Stimulated activated CD8-positive, alpha-beta memory T cell treated with anti-CD3 and anti-CD28 coated beads, Interleukin-4, amount 100 ng/mL, for 4 hours (primary cell): ENCODE results near the gene ASB9.
"Not testable (repeated sequence)": the region's sequence is repeated elsewhere in the genome, so short reads cannot be mapped to it uniquely, and the experiment has no call there.

ENCODE experiments used
- DNase-seq, 2 donors: peaks; one replicate each; pipeline ENCODE4 v3.0.0-alpha.2; 2020; ENCODE audit warnings: low read depth in 2 of 2, low spot score in 1 of 2

The ASB9 gene

GRCh38 chrX:15242899-15243555 is 26.9 kb downstream of the ASB9 start:
- peak in 1 of 2 donors; percentile 1 for DNase-seq

DNA sequence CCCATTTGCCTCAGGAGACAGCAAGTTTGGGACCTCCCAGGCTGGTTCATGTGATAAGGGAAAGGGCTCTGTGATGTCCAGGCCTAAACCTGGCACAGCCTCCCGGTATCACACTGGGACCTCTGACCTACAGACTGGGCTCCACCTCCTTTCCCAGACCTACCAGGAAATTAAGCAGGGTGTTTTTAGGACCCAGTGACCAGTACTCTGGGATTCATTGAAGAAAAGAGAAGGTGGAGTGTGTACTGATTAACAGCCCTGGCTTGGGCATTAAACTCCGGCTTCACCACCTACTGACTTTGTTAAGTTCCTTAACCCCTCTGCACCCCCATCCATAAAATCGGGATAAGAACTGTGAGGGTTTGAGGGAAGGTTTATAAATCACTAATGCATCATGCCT is 28.6 kb downstream of the ASB9 start:
- DNase-seq, result no peak

GRCh38 chrX:15240414-15240813 is 29.5 kb downstream of the ASB9 start:
- no peak for DNase-seq

GRCh38 chrX:15236146-15236545 is 33.7 kb downstream of the ASB9 start:
- DNase-seq, result no peak

DNA sequence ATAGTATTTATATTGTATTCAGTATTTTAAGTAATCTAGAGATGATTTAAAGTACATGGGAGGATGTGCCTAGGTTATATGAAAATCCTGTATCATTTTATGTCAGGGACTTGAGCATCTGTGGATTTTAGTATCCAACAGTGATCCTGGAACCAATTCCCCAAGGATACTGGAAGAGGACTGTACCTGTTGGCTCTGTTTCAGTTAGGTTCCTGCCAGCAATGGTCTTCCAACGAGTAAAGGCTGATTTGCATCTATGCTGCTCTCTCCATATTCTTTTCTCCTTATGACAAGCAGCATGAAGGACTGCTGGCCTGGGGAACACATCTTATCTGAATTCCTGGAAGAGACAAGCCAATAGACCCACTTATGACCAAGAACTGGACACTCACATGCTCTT is 34.9 kb downstream of the ASB9 start:
- no peak for DNase-seq

DNA sequence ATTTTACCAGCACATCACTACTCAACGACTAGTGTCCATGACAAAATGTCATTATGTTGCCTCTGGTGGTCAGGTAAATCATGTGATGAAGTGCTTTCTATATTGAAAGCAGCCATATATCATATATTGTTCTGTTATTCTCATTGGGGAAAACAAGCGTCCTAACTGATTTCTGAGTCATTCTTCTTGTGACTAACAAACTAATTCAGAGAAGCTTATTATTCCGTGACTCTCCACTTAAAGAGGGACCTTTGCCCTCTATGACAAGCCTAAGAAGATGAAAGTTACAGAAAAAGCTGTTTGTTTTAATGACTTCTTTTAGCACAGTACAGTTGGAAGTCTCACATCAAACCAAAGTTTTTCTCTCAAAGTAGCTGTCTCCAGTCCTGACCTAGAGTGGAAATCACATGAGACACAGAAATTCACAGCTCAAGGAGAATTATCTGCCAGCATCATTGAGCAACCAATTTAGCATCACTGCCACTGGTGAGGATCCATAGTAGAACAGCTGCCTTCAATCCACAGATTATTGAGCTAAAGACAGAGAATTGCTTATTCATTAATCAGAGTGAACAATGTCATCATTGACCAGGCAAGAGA is 36.4 kb downstream of the ASB9 start:
- DNase-seq, result no peak

DNA sequence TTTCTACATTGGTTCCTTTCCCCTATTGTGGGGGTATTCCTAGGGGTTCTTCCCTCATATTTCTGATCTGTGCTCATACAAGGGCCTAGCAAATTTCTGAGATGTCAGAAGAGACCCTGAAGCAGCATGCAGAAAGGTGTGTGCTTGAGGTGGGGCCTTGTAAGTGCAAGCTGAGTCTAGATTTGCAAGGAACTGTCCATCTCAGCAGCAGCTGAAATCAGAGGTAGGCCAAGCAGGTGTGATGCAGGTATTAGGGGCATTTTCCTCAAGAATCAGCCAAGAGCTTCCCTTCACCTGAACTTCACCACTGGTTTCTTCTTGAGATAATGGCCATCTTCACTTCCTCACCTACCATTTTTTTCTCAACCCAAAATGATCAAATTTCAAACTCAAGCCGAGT is 45.1 kb downstream of the ASB9 start:
- DNase-seq, result no peak

GRCh38 chrX:15221321-15221720 is 48.6 kb downstream of the ASB9 start:
- no peak for DNase-seq

DNA sequence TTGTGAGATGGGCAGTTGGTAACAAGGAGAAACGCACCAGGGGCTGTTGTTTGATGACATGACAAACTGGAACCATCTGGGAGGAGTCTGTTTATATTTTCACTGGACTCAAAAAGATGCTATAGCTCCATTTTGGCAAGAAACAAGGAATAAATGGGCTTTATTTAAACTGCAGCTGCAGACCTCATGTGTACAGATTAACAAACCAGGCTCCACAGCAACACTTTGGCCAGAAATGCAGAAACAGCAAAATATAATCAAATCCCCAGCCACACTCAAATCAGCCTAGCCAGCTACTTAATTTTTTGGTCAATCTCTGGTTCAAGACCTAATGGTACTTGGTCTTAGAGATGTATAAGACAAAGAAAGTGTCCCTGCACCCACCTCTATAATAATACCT is 52.7 kb downstream of the ASB9 start:
- DNase-seq, result no peak

DNA sequence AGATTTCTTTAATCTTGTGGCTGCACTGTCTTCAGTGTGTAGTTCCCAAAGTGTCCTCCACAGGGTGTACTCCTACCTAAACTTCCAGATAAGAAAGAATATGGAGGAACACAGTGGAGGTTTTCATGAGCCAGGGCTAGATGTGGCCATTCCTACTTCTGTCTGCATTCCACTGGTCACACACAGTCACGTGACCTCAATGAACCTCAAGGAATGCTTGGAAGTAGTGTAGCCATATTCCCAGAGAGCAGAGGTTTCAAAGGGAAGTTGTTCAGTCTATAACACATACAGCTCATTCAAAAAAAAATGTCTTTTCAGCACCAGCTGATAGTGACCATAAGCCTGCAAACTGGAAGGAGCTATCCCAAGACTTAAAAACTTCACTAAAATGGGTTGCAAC is 53.6 kb downstream of the ASB9 start:
- no peak for DNase-seq

GRCh38 chrX:15215366-15215765 is 54.5 kb downstream of the ASB9 start:
- DNase-seq, result no peak

DNA sequence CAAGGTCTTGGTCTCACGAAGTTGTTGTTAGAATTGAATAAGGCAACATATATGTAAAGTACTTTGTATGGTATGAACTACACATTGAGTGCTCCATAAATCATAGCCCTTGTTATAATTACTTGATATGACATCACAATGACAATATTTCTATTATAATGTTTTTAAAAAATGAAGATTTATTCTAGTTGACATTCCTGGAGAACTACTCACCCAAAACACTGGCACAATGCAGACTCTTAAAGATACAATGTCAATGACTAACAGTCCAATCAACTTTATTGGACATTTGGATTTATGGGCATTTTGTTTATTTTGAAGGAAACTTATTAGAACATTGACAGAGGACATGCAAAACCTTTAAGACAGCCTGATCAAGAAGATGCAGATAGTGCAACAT is 55.3 kb downstream of the ASB9 start:
- DNase-seq, result no peak

DNA sequence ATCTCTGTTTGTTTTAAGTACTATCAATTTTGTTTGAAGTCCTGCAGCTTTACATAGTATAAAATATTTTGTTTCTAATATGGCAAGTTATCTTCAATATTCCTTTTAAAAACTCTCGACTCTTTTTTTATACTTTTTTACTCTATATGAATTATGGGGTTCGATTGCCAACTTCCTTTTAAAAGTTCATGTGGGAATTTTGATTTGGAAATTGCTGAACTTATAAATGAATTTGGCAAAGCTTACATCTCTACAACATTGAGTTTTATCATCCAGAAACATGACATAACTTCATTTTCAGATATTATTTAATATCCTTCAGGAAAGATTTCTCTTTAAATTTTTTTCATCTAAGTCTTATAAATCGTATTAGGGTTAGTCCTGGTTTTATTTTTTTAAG is 60.8 kb downstream of the ASB9 start:
- no peak for DNase-seq

- DNase-seq, result no peak
These were observed 61.9 kb downstream of the ASB9 start for GRCh38 chrX:15207994-15208393.

- no peak for DNase-seq
These were observed 62.5 kb downstream of the ASB9 start for GRCh38 chrX:15207384-15207783.

DNA sequence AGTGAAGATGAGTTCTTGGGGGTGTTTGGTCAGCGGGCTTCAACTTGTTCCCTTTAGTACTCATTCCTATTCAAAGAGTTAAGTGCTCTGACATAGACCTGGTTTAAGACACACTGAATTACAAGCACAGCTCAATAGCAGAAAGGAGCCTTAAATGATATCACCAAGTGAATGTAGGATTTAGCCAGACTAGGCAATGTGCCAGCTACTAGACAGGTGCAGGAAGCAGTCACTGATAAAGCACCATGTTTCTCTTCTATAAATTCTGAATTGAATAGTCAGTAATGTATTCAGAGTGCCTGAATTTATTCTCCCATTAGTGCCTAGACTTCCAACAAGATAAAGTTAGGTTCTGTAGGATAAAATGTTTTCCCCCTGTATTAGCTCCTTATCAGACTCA is 63.6 kb downstream of the ASB9 start:
- no peak for DNase-seq

DNA sequence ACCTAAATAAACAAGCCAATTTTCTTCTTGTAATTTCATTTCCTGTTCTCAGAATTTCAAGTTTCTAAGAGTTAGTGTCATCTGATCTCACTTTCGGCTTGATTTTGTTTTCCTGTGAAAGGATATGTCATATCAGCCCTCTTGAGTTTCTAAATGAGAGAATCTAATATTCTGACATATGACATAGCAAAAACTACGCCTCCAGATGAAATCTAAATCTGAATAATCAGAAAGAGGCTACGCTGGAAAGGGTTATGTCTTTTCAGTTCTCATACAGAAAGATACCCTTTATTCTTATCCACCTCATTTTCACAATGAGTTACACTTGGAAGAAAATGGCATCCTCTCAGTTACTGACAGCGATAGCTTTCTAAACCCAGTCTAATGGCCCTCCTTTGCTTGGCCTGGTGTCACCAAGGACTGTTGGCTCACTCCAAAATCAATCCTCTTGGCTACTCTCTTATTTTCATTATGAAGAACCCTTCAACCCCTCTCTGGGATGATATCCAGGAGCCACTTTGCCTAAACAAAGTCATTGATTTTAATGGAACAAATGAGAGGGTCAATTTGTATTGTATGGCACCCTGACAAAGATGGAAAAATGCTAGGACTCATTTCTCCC is 65.6 kb downstream of the ASB9 start:
- no peak for DNase-seq

- DNase-seq, result no peak
These were observed 66.2 kb downstream of the ASB9 start for GRCh38 chrX:15203694-15204093.

GRCh38 chrX:15202454-15203177 is 67.3 kb downstream of the ASB9 start:
- DNase-seq, result no peak

DNA sequence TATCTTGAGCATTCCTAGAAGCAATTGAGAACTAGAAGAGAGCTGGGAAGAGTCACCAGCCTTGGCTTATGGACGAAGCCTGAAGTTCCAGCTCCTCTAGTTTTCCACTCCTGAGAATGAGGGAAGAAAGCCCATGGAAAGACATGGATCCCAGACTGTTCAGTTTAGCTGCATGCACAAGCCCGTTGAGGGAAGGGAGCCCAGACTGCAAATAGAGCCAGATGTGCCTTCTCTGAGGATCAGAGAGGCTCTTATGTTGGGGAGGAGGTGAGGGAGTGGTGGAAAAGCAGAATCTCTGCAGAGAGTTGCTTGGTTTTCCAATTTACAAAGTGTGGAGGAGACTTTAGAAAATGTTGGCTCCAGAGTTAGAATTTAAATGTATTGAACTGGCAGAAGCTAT is 69.0 kb downstream of the ASB9 start:
- no peak for DNase-seq

- not testable (repeated sequence) for DNase-seq
These were observed 71.2 kb downstream of the ASB9 start for GRCh38 chrX:15198608-15199202.

DNA sequence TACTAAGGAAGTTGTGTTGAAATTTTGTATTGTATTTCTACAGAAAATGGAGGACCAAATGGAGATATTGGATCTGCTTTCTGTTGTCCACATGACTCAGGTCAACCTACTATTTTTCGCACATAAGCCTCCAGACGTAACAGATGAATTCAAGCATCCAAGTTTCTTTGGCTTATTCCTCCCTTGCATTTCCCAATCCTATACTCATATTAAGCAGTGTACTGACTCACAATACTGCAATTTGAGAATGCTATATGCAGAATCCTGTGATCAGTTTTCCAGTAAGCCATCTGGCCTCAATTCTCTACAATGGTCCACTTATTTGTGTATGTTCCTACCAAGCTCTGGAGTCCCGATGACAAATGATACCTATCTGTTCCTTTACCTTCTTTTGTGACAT is 75.7 kb downstream of the ASB9 start:
- DNase-seq, result no peak
